Lung (tissue), 12 donors: ENCODE data around the gene RNF167. TPM values are rescaled to one million over a fixed set of nuclear protein-coding genes. Genes with fewer than 3 reads are reported as not detected.

Experiments
- ATAC-seq: fragments of 200-7000 bp; cut with Tn5 transposase; one replicate; pipeline ENCODE4 v1.9.1; 2020; ENCODE audit warnings: moderate number of reproducible peaks; ENCODE audit not compliant: insufficient read depth, low FRiP score
- DNase-seq, 3 donors: peaks; one replicate each; pipeline ENCODE4 v3.0.0-alpha.2; 2013 to 2017
- H3K27ac ChIP-seq, 2 donors: one replicate each; pipeline ENCODE4 v1.5.1; 2013; ENCODE audit warnings: mild to moderate bottlenecking in 2 of 2, moderate library complexity in 2 of 2, control low read depth in 1 of 2, inconsistent platforms in 1 of 2, low read depth in 1 of 2, low read length in 1 of 2
- H3K27me3 ChIP-seq, 3 donors: one replicate each; pipeline ENCODE4 v1.5.1; 2013; ENCODE audit warnings: low read length in 2 of 3; ENCODE audit not compliant: control insufficient read depth in 3 of 3, insufficient read depth in 3 of 3
- H3K36me3 ChIP-seq, 4 donors: one replicate each; pipeline ENCODE4 v1.5.1; 2013; ENCODE audit warnings: low read length in 4 of 4, mild to moderate bottlenecking in 1 of 4, moderate library complexity in 1 of 4; ENCODE audit not compliant: control insufficient read depth in 4 of 4, insufficient read depth in 4 of 4
- H3K4me1 ChIP-seq, 5 donors: one replicate each; pipeline ENCODE4 v1.5.1; 2013; ENCODE audit warnings: low read length in 5 of 5, mild to moderate bottlenecking in 2 of 5, moderate library complexity in 1 of 5; ENCODE audit not compliant: control insufficient read depth in 5 of 5, insufficient read depth in 5 of 5
- H3K4me3 ChIP-seq: one replicate; pipeline ENCODE4 v1.5.1; 2013; ENCODE audit warnings: mild to moderate bottlenecking, control low read depth, moderate library complexity
- H3K9ac ChIP-seq, 2 donors: one replicate each; pipeline ENCODE4 v1.5.1; 2013; ENCODE audit warnings: low read length in 2 of 2, control low read depth in 1 of 2; ENCODE audit not compliant: insufficient read depth in 1 of 2
- H3K9me3 ChIP-seq, 4 donors: one replicate each; pipeline ENCODE4 v1.5.1; 2013; ENCODE audit warnings: low read length in 3 of 4, mild to moderate bottlenecking in 1 of 4, moderate library complexity in 1 of 4; ENCODE audit not compliant: control insufficient read depth in 4 of 4, insufficient read depth in 3 of 4
- whole genome bisulfite sequencing, 2 donors: extraction: QIAGEN DNeasy Blood & Tissue Kit; methylation state at CpG; one replicate each; pipeline ENCODE4 v1.1.7; 2013; 5-methylcytosine and 5-hydroxymethylcytosine counted together
- polyA plus RNA-seq, 2 donors: library from polyadenylated mRNA; stranded (reverse); fragments of 200-250 nt; gene quantifications; one replicate each; pipeline ENCODE4 v1.2.1, GENCODE V29; 2013
- total RNA-seq, 2 donors: library from RNA; depleted of rRNA in 1 of 2; stranded (reverse); fragments of >200 nt in 1 of 2; gene quantifications; one replicate each; pipeline ENCODE4 v1.2.1, GENCODE V29; 2014 to 2021
- TF ChIP-seq, protein P1 (sequence below): IDR thresholded peaks from 2 replicates; pipeline ENCODE4 v1.5.1; 2012; ENCODE audit warnings: mild to moderate bottlenecking; ENCODE audit errors: control extremely low read depth, extremely low read depth
- donor health status: control.
- donor health status: control.
- donor health status: Bipolar disorder and iron deficiency.
- donor health status: healthy.
- donor health status: DM: yes; HTN: yes; CAD: no.

Gene RNF167
- total and polyA plus RNA-seq, 4 donors, result 30.8 to 142 (median 97.0) TPM

DNA sequence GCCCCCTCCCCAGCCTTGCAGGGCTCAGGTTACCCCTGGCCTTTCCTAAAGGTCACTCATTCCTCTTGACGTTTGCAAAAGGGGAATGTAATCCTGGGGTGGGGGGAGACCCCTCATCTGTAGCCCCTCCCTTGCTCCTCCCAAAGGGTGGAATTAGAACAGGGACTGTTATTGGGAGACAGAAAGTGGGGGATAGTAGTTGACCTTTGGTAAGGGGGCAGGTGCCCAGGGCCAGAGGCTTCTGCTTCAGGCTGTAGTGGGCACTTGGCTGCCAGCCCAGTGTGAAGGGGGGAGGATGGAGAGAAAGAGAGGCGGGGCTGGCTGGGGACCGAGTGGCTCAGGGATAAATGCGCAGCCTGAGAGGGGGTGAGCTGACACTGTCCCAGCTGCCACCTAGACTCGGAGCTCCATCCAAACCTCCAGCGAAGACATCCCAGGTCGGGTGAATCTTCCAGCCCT lies 10.7 kb downstream of the RNF167 start, which contains the start of gene ENO3:
TSS of gene ENO3 (plus strand) at position 374 of the 459 bp plus-strand sequence. CDS start 711 bp downstream, outside the sequence.
- ATAC-seq (no peak), DNase-seq (peak in 1 of 3 donors; percentile 24)
- Histone ChIP-seq H3K27ac (peak within 1 kb of the TSS; percentile 94 to 98), H3K9me3 (no peaks in the 10 kb centered on the region), H3K4me3 (peak within 1 kb of the TSS; percentile 28), H3K27me3 (no peaks in the 10 kb centered on the region), H3K9ac (peak within 1 kb of the TSS in 1 of 2 donors; percentile 12), H3K4me1 (peaks cover 2 to 30% (median 11%) of the 10 kb centered on the region in 5 donors), H3K36me3 (peaks cover 3 to 10% (median 5%) of the 10 kb centered on the region in 4 donors)
- TF ChIP-seq, protein P1, sequence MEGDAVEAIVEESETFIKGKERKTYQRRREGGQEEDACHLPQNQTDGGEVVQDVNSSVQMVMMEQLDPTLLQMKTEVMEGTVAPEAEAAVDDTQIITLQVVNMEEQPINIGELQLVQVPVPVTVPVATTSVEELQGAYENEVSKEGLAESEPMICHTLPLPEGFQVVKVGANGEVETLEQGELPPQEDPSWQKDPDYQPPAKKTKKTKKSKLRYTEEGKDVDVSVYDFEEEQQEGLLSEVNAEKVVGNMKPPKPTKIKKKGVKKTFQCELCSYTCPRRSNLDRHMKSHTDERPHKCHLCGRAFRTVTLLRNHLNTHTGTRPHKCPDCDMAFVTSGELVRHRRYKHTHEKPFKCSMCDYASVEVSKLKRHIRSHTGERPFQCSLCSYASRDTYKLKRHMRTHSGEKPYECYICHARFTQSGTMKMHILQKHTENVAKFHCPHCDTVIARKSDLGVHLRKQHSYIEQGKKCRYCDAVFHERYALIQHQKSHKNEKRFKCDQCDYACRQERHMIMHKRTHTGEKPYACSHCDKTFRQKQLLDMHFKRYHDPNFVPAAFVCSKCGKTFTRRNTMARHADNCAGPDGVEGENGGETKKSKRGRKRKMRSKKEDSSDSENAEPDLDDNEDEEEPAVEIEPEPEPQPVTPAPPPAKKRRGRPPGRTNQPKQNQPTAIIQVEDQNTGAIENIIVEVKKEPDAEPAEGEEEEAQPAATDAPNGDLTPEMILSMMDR, result no peak
- 41 to 54% methylated on average over 5 to 7 of the region's 7 CpGs for WGBS, 2 donors

DNA sequence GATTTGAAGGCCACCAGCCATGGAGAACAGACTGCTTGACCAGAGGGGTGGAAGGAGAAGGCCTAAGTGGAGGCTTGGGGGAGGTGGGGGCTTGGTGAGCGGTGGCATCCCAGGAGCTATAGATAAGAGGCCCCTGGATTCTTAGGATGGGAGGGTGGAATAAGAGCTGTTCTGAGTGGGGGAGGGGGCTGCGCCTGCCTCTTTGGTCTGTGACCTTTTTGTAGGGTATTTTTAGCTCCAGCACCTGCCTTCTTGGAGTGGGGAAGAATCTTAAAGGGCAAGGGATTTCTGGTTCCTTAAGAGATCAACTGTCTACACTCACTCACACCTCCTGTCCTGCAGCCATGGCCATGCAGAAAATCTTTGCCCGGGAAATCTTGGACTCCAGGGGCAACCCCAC lies 11.4 kb downstream of the RNF167 start:
- H3K9me3 ChIP-seq, result no peaks in the 10 kb centered on the region
- H3K27me3 ChIP-seq, result no peaks in the 10 kb centered on the region
- ATAC-seq (no peak), DNase-seq (no peak)
- TF ChIP-seq, protein P1, result no peak
- peaks cover 0 to 24% (median 8%) of the 10 kb centered on the region in 5 donors for H3K4me1 ChIP-seq
- peak overlapping the region in 1 of 2 donors; percentile 98 for H3K27ac ChIP-seq
- H3K36me3 ChIP-seq, result peaks cover 0 to 4% (median 2%) of the 10 kb centered on the region in 4 donors
- 82 to 86% methylated on average over 3 of the region's 3 CpGs for WGBS, 2 donors
- no peak overlapping the region for H3K9ac ChIP-seq
- no peak overlapping the region for H3K4me3 ChIP-seq

DNA sequence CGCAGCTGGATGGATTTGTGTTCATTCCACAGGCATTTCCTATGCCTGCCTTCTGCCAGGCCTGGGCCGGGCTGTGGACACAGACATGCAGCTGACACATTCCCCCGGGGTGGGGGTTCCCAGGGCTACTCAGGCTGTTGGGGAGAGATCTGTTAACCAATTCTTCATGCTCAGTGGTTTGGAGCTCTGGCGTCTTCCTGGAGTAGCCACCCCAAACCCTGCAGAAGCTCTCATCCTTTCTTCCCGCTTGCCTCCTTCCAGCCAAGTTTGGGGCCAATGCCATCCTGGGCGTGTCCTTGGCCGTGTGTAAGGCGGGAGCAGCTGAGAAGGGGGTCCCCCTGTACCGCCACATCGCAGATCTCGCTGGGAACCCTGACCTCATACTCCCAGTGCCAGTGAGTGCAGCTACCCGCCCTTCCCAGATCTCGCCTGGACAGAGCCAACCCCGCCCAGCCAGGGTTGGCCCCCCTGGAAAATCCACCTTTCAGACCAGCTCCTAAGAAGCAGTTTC lies 13.4 kb downstream of the RNF167 start:
- Histone ChIP-seq H3K27ac (peak overlapping the region in 1 of 2 donors; percentile 0), H3K9ac (no peak overlapping the region), H3K36me3 (peaks cover 0 to 2% (median 0%) of the 10 kb centered on the region in 4 donors), H3K4me3 (no peak overlapping the region), H3K27me3 (no peaks in the 10 kb centered on the region), H3K9me3 (no peaks in the 10 kb centered on the region), H3K4me1 (peaks cover 0 to 20% (median 6%) of the 10 kb centered on the region in 5 donors)
- DNase-seq, result no peak
- 77 to 85% methylated on average over 14 of the region's 14 CpGs for WGBS, 2 donors
- TF ChIP-seq, protein P1, result no peak
- ATAC-seq, result no peak
